ENCODE data around the gene CCL27. TPM values are rescaled to one million over a fixed set of nuclear protein-coding genes. Genes with fewer than 3 reads are reported as not detected.

Gene CCL27
- total RNA-seq (2022) (0.49 TPM in 1 of 2 replicates, not detected in the other), Bru-seq, nascent RNA (not detected), BruChase-seq, experiment 1, labeled RNA remaining after a 6-hour chase (not detected), BruChase-seq, experiment 2, labeled RNA remaining after a 2-hour chase (not detected)
- long read RNA-seq = 0 reads

GRCh38 chr9:34662526-34663302, at the start of gene CCL27:
TSS of gene CCL27 (minus strand) at chr9:34662657. CDS start at chr9:34662633, 24 bp downstream.
- peak; percentile 38 for DNase-seq (ENCODE audit: unreplicated experiment)
- TF ChIP-seq CTCF (IDR thresholded peaks at IDR 0.05; ENCODE audit: unreplicated experiment) = no peak
- Mint-ChIP-seq H3K27ac (ENCODE audit: low read depth, unreplicated experiment) (peak within 1 kb of the TSS; percentile 69), H3K4me1 (ENCODE audit: insufficient read depth, unreplicated experiment) (peaks cover 17% of the 10 kb centered on the region), H3K9me3 (ENCODE audit: unreplicated experiment) (no peaks in the 10 kb centered on the region), H3K36me3 (ENCODE audit: insufficient read depth, unreplicated experiment) (peaks cover 9% of the 10 kb centered on the region), H3K4me3 (ENCODE audit: unreplicated experiment) (no peak within 1 kb of the TSS), H3K27me3 (ENCODE audit: insufficient read depth, unreplicated experiment) (no peaks in the 10 kb centered on the region)
- ChIA-PET CTCF (interaction anchor here (0.6 to 1.5 kb wide), 6 partner anchors 15 to 295 kb away, joined by 3 read pairs; no protein-coding TSS in a partner anchor), POLR2A (interaction anchor here (1.4 to 2.7 kb wide), 4 partner anchors 10 to 25 kb away, joined by 4 to 11 read pairs (median 6); partner anchors contain the start of genes IL11RA and SIGMAR1)
- no TSS peak for BruUV-seq (replicated peaks)
- intact Hi-C loops (cut with micrococcal nuclease) = no loop called here

GRCh38 chr9:34712140-34712539, 49.7 kb upstream of the CCL27 start:
- H3K4me3 Mint-ChIP-seq (ENCODE audit: unreplicated experiment) = no peak overlapping the region
- CTCF ChIA-PET = interaction anchor here (1.1 kb wide), 2 partner anchors 8 to 9 kb away, joined by 3 to 4 read pairs; no protein-coding TSS in a partner anchor
- H3K36me3 Mint-ChIP-seq (ENCODE audit: insufficient read depth, unreplicated experiment) = no peaks in the 10 kb centered on the region
- no peaks in the 10 kb centered on the region for H3K4me1 Mint-ChIP-seq (ENCODE audit: insufficient read depth, unreplicated experiment)
- POLR2A ChIA-PET = no interaction called here
- no peak overlapping the region for H3K27ac Mint-ChIP-seq (ENCODE audit: low read depth, unreplicated experiment)
- peaks cover 12% of the 10 kb centered on the region for H3K9me3 Mint-ChIP-seq (ENCODE audit: unreplicated experiment)
- no TSS peak for BruUV-seq (replicated peaks)
- intact Hi-C loops (cut with micrococcal nuclease) = no loop called here
- TF ChIP-seq CTCF (IDR thresholded peaks at IDR 0.05; ENCODE audit: unreplicated experiment) = no peak
- DNase-seq (ENCODE audit: unreplicated experiment) = no peak
- H3K27me3 Mint-ChIP-seq (ENCODE audit: insufficient read depth, unreplicated experiment) = peaks cover 29% of the 10 kb centered on the region

- no peak for DNase-seq (ENCODE audit: unreplicated experiment)
- Mint-ChIP-seq H3K27me3 (ENCODE audit: insufficient read depth, unreplicated experiment) (peaks cover 29% of the 10 kb centered on the region), H3K4me3 (ENCODE audit: unreplicated experiment) (no peak within 1 kb of the TSS), H3K4me1 (ENCODE audit: insufficient read depth, unreplicated experiment) (no peaks in the 10 kb centered on the region), H3K9me3 (ENCODE audit: unreplicated experiment) (peaks cover 12% of the 10 kb centered on the region), H3K27ac (ENCODE audit: low read depth, unreplicated experiment) (no peak within 1 kb of the TSS), H3K36me3 (ENCODE audit: insufficient read depth, unreplicated experiment) (no peaks in the 10 kb centered on the region)
- intact Hi-C loops (cut with micrococcal nuclease) = no loop called here
- no peak for TF ChIP-seq CTCF (IDR thresholded peaks at IDR 0.05; ENCODE audit: unreplicated experiment)
- ChIA-PET CTCF (interaction anchor here (1.3 kb wide), 1 partner anchor 9 kb away, joined by 3 read pairs; no protein-coding TSS in a partner anchor), POLR2A (interaction anchor here (0.7 kb wide), 1 partner anchor 45 kb away, joined by 3 read pairs; no protein-coding TSS in a partner anchor)
- BruUV-seq (replicated peaks) = no TSS peak
Observed at GRCh38 chr9:34710023-34710422, 47.6 kb upstream of the CCL27 start, which contains the start of gene CCL21. TSS of gene CCL21 (minus strand) at chr9:34710136. CDS start at chr9:34710066, 70 bp downstream.
